HEK293 (cell line): ENCODE results near the gene HFM1.

Experiments used
- CTCF ChIA-PET: fragments of 350-600 bp; formaldehyde crosslinking; extraction: SDS; loops from one replicate; lab custom pipeline; 2021; ENCODE audit warnings: antibody characterized with exemption; lab: Yijun Ruan, JAX
- POLR2A ChIA-PET: fragments of 300-600 bp; formaldehyde crosslinking; extraction: SDS; loops from one replicate; lab custom pipeline; 2020; ENCODE audit warnings: antibody characterized with exemption, inconsistent platforms; lab: Yijun Ruan, JAX
- H3K27ac ChIP-seq: fragments of 200-500 bp; sonication (Bioruptor generic); 2 replicates; pipeline ENCODE4 v1.5.1; 2014; ENCODE audit warnings: low read depth, low read length, control low read depth, inconsistent platforms; ENCODE audit errors: extremely low read depth
- H3K36me3 ChIP-seq, 2 experiments: fragments of 200-500 bp in 1 of 2; sonication (Bioruptor generic) in 1 of 2; 1 replicate in 1 of 2; 2 replicates in 1 of 2; pipeline ENCODE4 v1.5.1; 2014 to 2017; ENCODE audit warnings: inconsistent platforms in 2 of 2, low read length in 2 of 2; ENCODE audit not compliant: control insufficient read depth in 2 of 2, insufficient read depth in 1 of 2
- H3K4me1 ChIP-seq: fragments of 200-500 bp; sonication (Bioruptor generic); 2 replicates; pipeline ENCODE4 v1.5.1; 2014; ENCODE audit warnings: mild to moderate bottlenecking, low read length, inconsistent platforms; ENCODE audit not compliant: control insufficient read depth, insufficient read depth
- H3K4me3 ChIP-seq: 2 replicates; pipeline ENCODE4 v1.5.1; 2011; ENCODE audit warnings: low read depth, mild to moderate bottlenecking, control low read depth, low read length, moderate library complexity
- H3K9me3 ChIP-seq: fragments of 200-500 bp; sonication (Bioruptor generic); 2 replicates; pipeline ENCODE4 v1.5.1; 2014; ENCODE audit warnings: low read depth, low read length, inconsistent platforms; ENCODE audit not compliant: control insufficient read depth, insufficient read depth
- GFI1B ChIP-seq: fragments of 450-650 bp; formaldehyde crosslinking; IDR thresholded peaks from 2 replicates; pipeline ENCODE4 v1.5.1; 2016; ENCODE audit warnings: missing biosample characterization, missing genetic modification characterization
- MZF1 ChIP-seq: fragments of 450-650 bp; formaldehyde crosslinking; IDR thresholded peaks from 2 replicates; pipeline ENCODE4 v1.5.1; 2017; ENCODE audit warnings: missing biosample characterization, missing genetic modification characterization, borderline replicate concordance
- SETDB1 ChIP-seq: IDR thresholded peaks from one replicate; pipeline ENCODE4 v1.6.1; 2017; ENCODE audit warnings: mild to moderate bottlenecking, low read length, moderate library complexity, mixed read lengths; ENCODE audit not compliant: insufficient read length
- ZBTB48 ChIP-seq: fragments of 450-650 bp; formaldehyde crosslinking; IDR thresholded peaks from 2 replicates; pipeline ENCODE4 v1.5.1; 2016; ENCODE audit warnings: missing biosample characterization, missing genetic modification characterization
- ZFHX2 ChIP-seq: fragments of 450-650 bp; formaldehyde crosslinking; conservative IDR thresholded peaks from 2 replicates; pipeline ENCODE4 v1.5.1; 2016; ENCODE audit warnings: missing biosample characterization, missing genetic modification characterization
- ZNF132 ChIP-seq: fragments of 450-650 bp; formaldehyde crosslinking; IDR thresholded peaks from 2 replicates; pipeline ENCODE4 v1.5.1; 2017; ENCODE audit warnings: missing biosample characterization, missing genetic modification characterization, borderline replicate concordance
- ZNF169 ChIP-seq: fragments of 450-650 bp; formaldehyde crosslinking; IDR thresholded peaks from 2 replicates; pipeline ENCODE4 v1.5.1; 2016; ENCODE audit warnings: missing biosample characterization, missing genetic modification characterization
- ZNF223 ChIP-seq: fragments of 450-650 bp; formaldehyde crosslinking; IDR thresholded peaks from 2 replicates; pipeline ENCODE4 v1.5.1; 2016; ENCODE audit warnings: missing biosample characterization, missing genetic modification characterization
- ZNF274 ChIP-seq, 2 experiments: fragments of 200-500 bp in 1 of 2; fragments of 450-650 bp in 1 of 2; sonication (Bioruptor generic) in 1 of 2; formaldehyde crosslinking in 1 of 2; IDR thresholded peaks; 2 replicates each; pipeline versions ENCODE4 v1.5.1 to v1.6.1; 2014 to 2016; ENCODE audit warnings: borderline replicate concordance in 1 of 2, inconsistent platforms in 1 of 2, low read length in 1 of 2, missing biosample characterization in 1 of 2, missing genetic modification characterization in 1 of 2
- ZNF311 ChIP-seq: fragments of 450-650 bp; formaldehyde crosslinking; IDR thresholded peaks from 2 replicates; pipeline ENCODE4 v1.5.1; 2017; ENCODE audit warnings: missing biosample characterization, missing genetic modification characterization, borderline replicate concordance
- ZNF391 ChIP-seq: fragments of 450-650 bp; formaldehyde crosslinking; IDR thresholded peaks from 2 replicates; pipeline ENCODE4 v1.5.1; 2016; ENCODE audit warnings: low read depth, missing biosample characterization, missing genetic modification characterization, borderline replicate concordance
- ZNF394 ChIP-seq: fragments of 450-650 bp; formaldehyde crosslinking; IDR thresholded peaks from 2 replicates; pipeline ENCODE4 v1.5.1; 2016; ENCODE audit warnings: missing biosample characterization, missing genetic modification characterization, mild to moderate bottlenecking, moderate library complexity, borderline replicate concordance
- ZNF521 ChIP-seq: fragments of 450-650 bp; formaldehyde crosslinking; IDR thresholded peaks from 2 replicates; pipeline ENCODE4 v1.5.1; 2017; ENCODE audit warnings: missing biosample characterization, mild to moderate bottlenecking, missing genetic modification characterization
- ZNF558 ChIP-seq: fragments of 450-650 bp; formaldehyde crosslinking; IDR thresholded peaks from 2 replicates; pipeline ENCODE4 v1.5.1; 2016; ENCODE audit warnings: missing biosample characterization, missing genetic modification characterization
- ZNF660 ChIP-seq: fragments of 450-650 bp; IDR thresholded peaks from 2 replicates; pipeline ENCODE4 v1.5.1; 2018; ENCODE audit warnings: missing biosample characterization, mild to moderate bottlenecking, missing genetic modification characterization
- ZNF785 ChIP-seq: fragments of 450-650 bp; formaldehyde crosslinking; IDR thresholded peaks from 2 replicates; pipeline ENCODE4 v1.5.1; 2016; ENCODE audit warnings: missing biosample characterization, missing genetic modification characterization
- ZNF792 ChIP-seq: fragments of 450-650 bp; formaldehyde crosslinking; IDR thresholded peaks from 2 replicates; pipeline ENCODE4 v1.5.1; 2016; ENCODE audit warnings: missing biosample characterization, missing genetic modification characterization
- ZNF830 ChIP-seq: fragments of 450-650 bp; IDR thresholded peaks from 2 replicates; pipeline ENCODE4 v1.5.0; 2018; ENCODE audit warnings: missing biosample characterization, missing genetic modification characterization, low read depth, mild to moderate bottlenecking, moderate library complexity
- ZSCAN23 ChIP-seq: fragments of 450-650 bp; formaldehyde crosslinking; IDR thresholded peaks from 2 replicates; pipeline ENCODE4 v1.5.1; 2016; ENCODE audit warnings: missing biosample characterization, missing genetic modification characterization
- TF ChIP-seq, protein P1 (sequence below): fragments of 450-650 bp; formaldehyde crosslinking; optimal IDR thresholded peaks from 2 replicates; pipeline ENCODE3; 2016; ENCODE audit warnings: missing biosample characterization, mild to moderate bottlenecking, missing genetic modification characterization
- TF ChIP-seq, protein P2 (sequence below): fragments of 450-650 bp; formaldehyde crosslinking; IDR thresholded peaks from 2 replicates; pipeline ENCODE4 v1.5.1; 2016; ENCODE audit warnings: missing biosample characterization, missing genetic modification characterization, borderline replicate concordance
- TF ChIP-seq, protein P3 (sequence below): fragments of 450-650 bp; formaldehyde crosslinking; IDR thresholded peaks from 2 replicates; pipeline ENCODE4 v1.5.1; 2017; ENCODE audit warnings: missing biosample characterization, mild to moderate bottlenecking, missing genetic modification characterization, moderate library complexity
- TF ChIP-seq, protein P4 (sequence below): fragments of 450-650 bp; formaldehyde crosslinking; IDR thresholded peaks from 2 replicates; pipeline ENCODE4 v1.5.1; 2017; ENCODE audit warnings: missing biosample characterization, missing genetic modification characterization

HFM1 gene

DNA sequence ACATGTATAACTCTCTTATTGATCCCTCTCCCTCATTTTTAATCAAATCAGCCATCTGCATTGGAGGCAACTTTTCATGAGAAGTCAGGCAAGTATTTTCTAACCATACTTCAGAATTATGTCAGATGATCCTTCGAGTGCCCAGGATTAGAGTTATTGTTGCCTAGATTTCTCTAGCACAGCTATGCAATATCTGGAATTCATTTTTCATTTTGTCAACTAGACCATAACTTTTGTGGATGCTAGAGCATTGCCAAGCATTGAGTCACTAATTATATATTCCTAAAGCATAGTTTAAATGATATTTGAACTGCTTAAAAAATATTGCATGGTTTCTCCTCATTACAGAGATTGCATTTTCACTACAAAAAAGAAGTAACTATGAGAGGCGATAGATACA, 21.2 kb downstream of the HFM1 start:
- ChIA-PET CTCF (interaction anchor here (0.8 kb wide), 1 partner anchor 218 kb away, joined by 6 read pairs; no protein-coding TSS in a partner anchor), POLR2A (no interaction called here)
- TF ChIP-seq ZNF274 (IDR thresholded peaks at IDR 0.05; ENCODE audit: low read length) (no peak), ZNF274 (tag by site-specific recombination; IDR thresholded peaks at IDR 0.05; ENCODE audit: borderline replicate concordance) (no peak), ZNF558 (tag by site-specific recombination) (no peak), ZNF830 (tag by site-specific recombination) (no peak), GFI1B (no peak), ZNF169 (tag by site-specific recombination) (no peak)
- TF ChIP-seq, protein P1, sequence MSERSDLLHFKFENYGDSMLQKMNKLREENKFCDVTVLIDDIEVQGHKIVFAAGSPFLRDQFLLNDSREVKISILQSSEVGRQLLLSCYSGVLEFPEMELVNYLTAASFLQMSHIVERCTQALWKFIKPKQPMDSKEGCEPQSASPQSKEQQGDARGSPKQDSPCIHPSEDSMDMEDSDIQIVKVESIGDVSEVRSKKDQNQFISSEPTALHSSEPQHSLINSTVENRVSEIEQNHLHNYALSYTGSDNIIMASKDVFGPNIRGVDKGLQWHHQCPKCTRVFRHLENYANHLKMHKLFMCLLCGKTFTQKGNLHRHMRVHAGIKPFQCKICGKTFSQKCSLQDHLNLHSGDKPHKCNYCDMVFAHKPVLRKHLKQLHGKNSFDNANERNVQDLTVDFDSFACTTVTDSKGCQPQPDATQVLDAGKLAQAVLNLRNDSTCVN (tag by site-specific recombination): no peak
- TF ChIP-seq, protein P2, sequence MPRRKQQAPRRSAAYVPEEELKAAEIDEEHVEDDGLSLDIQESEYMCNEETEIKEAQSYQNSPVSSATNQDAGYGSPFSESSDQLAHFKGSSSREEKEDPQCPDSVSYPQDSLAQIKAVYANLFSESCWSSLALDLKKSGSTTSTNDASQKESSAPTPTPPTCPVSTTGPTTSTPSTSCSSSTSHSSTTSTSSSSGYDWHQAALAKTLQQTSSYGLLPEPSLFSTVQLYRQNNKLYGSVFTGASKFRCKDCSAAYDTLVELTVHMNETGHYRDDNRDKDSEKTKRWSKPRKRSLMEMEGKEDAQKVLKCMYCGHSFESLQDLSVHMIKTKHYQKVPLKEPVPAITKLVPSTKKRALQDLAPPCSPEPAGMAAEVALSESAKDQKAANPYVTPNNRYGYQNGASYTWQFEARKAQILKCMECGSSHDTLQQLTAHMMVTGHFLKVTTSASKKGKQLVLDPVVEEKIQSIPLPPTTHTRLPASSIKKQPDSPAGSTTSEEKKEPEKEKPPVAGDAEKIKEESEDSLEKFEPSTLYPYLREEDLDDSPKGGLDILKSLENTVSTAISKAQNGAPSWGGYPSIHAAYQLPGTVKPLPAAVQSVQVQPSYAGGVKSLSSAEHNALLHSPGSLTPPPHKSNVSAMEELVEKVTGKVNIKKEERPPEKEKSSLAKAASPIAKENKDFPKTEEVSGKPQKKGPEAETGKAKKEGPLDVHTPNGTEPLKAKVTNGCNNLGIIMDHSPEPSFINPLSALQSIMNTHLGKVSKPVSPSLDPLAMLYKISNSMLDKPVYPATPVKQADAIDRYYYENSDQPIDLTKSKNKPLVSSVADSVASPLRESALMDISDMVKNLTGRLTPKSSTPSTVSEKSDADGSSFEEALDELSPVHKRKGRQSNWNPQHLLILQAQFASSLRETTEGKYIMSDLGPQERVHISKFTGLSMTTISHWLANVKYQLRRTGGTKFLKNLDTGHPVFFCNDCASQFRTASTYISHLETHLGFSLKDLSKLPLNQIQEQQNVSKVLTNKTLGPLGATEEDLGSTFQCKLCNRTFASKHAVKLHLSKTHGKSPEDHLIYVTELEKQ (tag by site-specific recombination): no peak
- no peak overlapping the region for H3K4me3 ChIP-seq
- no peak overlapping the region for H3K27ac ChIP-seq
- no peaks in the 10 kb centered on the region for H3K4me1 ChIP-seq
- no peaks in the 10 kb centered on the region for H3K36me3 ChIP-seq
- H3K9me3 ChIP-seq: no peaks in the 10 kb centered on the region

DNA sequence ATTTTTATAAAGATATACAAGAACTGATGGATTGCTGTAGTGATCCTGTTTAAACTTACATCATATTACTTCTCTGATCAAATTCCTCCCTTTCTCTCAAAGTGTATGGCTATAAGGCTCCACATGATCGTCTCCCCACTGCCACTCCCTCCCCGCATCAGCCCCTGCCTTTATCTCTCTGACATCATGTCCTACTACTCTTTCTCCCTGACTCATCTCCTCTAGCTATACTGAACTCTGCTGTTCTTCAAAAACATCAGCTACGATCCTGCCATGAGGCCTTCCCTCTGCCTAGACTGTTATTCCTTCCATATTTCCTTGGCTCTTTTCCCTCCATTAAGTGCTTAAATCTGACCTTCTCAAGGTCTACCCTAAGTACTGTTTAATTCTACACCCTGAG, 22.8 kb downstream of the HFM1 start:
- Histone ChIP-seq H3K36me3 (no peaks in the 10 kb centered on the region), H3K4me1 (no peaks in the 10 kb centered on the region), H3K27ac (no peak overlapping the region), H3K4me3 (no peak overlapping the region), H3K9me3 (no peaks in the 10 kb centered on the region)
- TF ChIP-seq, protein P3, sequence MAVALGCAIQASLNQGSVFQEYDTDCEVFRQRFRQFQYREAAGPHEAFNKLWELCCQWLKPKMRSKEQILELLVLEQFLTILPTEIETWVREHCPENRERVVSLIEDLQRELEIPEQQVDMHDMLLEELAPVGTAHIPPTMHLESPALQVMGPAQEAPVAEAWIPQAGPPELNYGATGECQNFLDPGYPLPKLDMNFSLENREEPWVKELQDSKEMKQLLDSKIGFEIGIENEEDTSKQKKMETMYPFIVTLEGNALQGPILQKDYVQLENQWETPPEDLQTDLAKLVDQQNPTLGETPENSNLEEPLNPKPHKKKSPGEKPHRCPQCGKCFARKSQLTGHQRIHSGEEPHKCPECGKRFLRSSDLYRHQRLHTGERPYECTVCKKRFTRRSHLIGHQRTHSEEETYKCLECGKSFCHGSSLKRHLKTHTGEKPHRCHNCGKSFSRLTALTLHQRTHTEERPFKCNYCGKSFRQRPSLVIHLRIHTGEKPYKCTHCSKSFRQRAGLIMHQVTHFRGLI: no peak
- TF ChIP-seq SETDB1: no peak
- TF ChIP-seq MZF1 (tag by site-specific recombination): no peak
- no peak for TF ChIP-seq ZBTB48 (tag by site-specific recombination)
- TF ChIP-seq ZNF660 (tag by site-specific recombination): no peak
- no peak for TF ChIP-seq ZNF169 (tag by site-specific recombination)
- no peak for TF ChIP-seq ZNF792 (tag by site-specific recombination)
- no peak for TF ChIP-seq ZNF785 (tag by site-specific recombination)
- no peak for TF ChIP-seq ZFHX2 (tag by site-specific recombination)
- ChIA-PET CTCF (interaction anchor here (0.5 kb wide), 1 partner anchor 572 kb away, joined by 6 read pairs; no protein-coding TSS in a partner anchor), POLR2A (no interaction called here)

DNA sequence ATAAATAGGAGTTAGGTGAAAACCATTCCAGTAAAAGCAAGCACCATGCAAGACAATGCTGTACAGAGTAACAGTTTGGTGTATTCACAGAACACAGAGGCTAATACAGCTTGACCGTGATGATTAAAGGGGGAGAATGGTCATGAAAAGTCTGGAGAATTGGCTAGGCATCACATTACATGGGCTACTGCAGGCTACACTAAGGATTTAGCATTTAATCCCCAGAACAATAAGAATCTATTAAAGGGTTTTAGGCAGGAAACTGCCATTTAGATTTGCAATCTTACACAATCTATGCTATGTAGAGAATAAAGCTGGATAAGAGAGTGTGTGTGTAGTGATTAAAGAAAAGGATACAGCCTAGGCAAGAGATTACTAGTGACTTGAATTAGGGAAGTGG, 30.6 kb downstream of the HFM1 start:
- peaks cover 0 to 10% of the 10 kb centered on the region in 2 experiments; a peak in 1 of 3 replicates for H3K36me3 ChIP-seq
- POLR2A ChIA-PET: no interaction called here
- no peaks in the 10 kb centered on the region for H3K9me3 ChIP-seq
- no peaks in the 10 kb centered on the region for H3K4me1 ChIP-seq
- no peak overlapping the region for H3K27ac ChIP-seq
- H3K4me3 ChIP-seq: no peak overlapping the region
- CTCF ChIA-PET: no interaction called here
- no peak for TF ChIP-seq ZNF311 (tag by site-specific recombination)
- no peak for TF ChIP-seq ZNF132 (tag by site-specific recombination)
- TF ChIP-seq ZNF169 (tag by site-specific recombination): no peak
- no peak for TF ChIP-seq ZBTB48 (tag by site-specific recombination)
- TF ChIP-seq ZNF521 (tag by site-specific recombination): no peak
- TF ChIP-seq ZNF394 (tag by site-specific recombination): no peak
- TF ChIP-seq ZSCAN23 (tag by site-specific recombination): no peak
- TF ChIP-seq ZNF391 (tag by site-specific recombination): no peak
- no peak for TF ChIP-seq ZNF223
- TF ChIP-seq, protein P4, sequence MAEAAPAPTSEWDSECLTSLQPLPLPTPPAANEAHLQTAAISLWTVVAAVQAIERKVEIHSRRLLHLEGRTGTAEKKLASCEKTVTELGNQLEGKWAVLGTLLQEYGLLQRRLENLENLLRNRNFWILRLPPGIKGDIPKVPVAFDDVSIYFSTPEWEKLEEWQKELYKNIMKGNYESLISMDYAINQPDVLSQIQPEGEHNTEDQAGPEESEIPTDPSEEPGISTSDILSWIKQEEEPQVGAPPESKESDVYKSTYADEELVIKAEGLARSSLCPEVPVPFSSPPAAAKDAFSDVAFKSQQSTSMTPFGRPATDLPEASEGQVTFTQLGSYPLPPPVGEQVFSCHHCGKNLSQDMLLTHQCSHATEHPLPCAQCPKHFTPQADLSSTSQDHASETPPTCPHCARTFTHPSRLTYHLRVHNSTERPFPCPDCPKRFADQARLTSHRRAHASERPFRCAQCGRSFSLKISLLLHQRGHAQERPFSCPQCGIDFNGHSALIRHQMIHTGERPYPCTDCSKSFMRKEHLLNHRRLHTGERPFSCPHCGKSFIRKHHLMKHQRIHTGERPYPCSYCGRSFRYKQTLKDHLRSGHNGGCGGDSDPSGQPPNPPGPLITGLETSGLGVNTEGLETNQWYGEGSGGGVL: no peak
